OCI-LY3 (cell line): ENCODE measurements around the gene LGALS1.

Source experiments
- CTCF ChIP-seq: fragments of 200-600, 300-600 bp; sonication (generic); IDR thresholded peaks from 2 replicates; pipeline ENCODE4 v1.5.1; 2014; ENCODE audit warnings: antibody characterized with exemption, low read length, low read depth
- EZH2phosphoT487 ChIP-seq: fragments of 200-600 bp; shearing (Covaris generic); IDR thresholded peaks from 2 replicates; pipeline ENCODE4 v1.6.1; 2018; ENCODE audit warnings: antibody characterized with exemption, mixed run types, low read depth

GRCh38 chr22:37659897-37660708 lies 15.3 kb upstream of the LGALS1 start:
- TF ChIP-seq CTCF (no peak), EZH2phosphoT487 (no peak)
